SKM-1 (cell line): ENCODE data around the gene DLAT.
"Not testable (repeated sequence)": the region's sequence is repeated elsewhere in the genome, so short reads cannot be mapped to it uniquely, and the experiment has no call there.

Experiments
- DNase-seq: peaks from one replicate; lab custom pipeline; 2025; ENCODE audit not compliant: unreplicated experiment; lab: John Stamatoyannopoulos, UW

The DLAT gene

GRCh38 chr11:112004389-112004788 is 20.8 kb upstream of the DLAT start:
- no peak for DNase-seq

- DNase-seq: no peak
Measured at GRCh38 chr11:112005422-112006094, 19.6 kb upstream of the DLAT start.

- not testable (repeated sequence) for DNase-seq
Measured at GRCh38 chr11:112006095-112006441, 19.1 kb upstream of the DLAT start.

GRCh38 chr11:112011451-112011850 is 13.8 kb upstream of the DLAT start:
- DNase-seq: not testable (repeated sequence)

GRCh38 chr11:112012874-112013273 is 12.3 kb upstream of the DLAT start:
- DNase-seq: no peak

- no peak for DNase-seq
Measured at GRCh38 chr11:112013497-112014164, 11.6 kb upstream of the DLAT start.

- DNase-seq: no peak
Measured at GRCh38 chr11:112016088-112016764, 9.0 kb upstream of the DLAT start.

- DNase-seq: no peak
Measured at GRCh38 chr11:112016765-112017376, 8.3 kb upstream of the DLAT start.

- no peak for DNase-seq
Measured at GRCh38 chr11:112017538-112017937, 7.7 kb upstream of the DLAT start.

- no peak for DNase-seq
Measured at GRCh38 chr11:112019066-112019465, 6.1 kb upstream of the DLAT start.

- no peak for DNase-seq
Measured at GRCh38 chr11:112023104-112023503, 2.1 kb upstream of the DLAT start.

- peak; percentile 33 for DNase-seq
Measured at GRCh38 chr11:112024178-112024772, 933 bp upstream of the DLAT start.

- no peak for DNase-seq
Measured at GRCh38 chr11:112025707-112026106, 499 bp downstream of the DLAT start.

GRCh38 chr11:112026784-112027410 is 1.7 kb downstream of the DLAT start:
- DNase-seq: not testable (repeated sequence)

GRCh38 chr11:112029460-112029859 is 4.3 kb downstream of the DLAT start:
- no peak for DNase-seq

GRCh38 chr11:112033902-112034301 is 8.7 kb downstream of the DLAT start:
- no peak for DNase-seq

- DNase-seq: no peak
Measured at GRCh38 chr11:112037527-112037926, 12.3 kb downstream of the DLAT start.

- no peak for DNase-seq
Measured at GRCh38 chr11:112042161-112042960, 17.2 kb downstream of the DLAT start.

GRCh38 chr11:112042961-112043304 is 17.7 kb downstream of the DLAT start:
- no peak for DNase-seq

GRCh38 chr11:112044961-112045360 is 19.8 kb downstream of the DLAT start:
- no peak for DNase-seq
